Activated T-helper 1 cell treated with anti-CD3 and anti-CD28 coated beads, Interleukin-2, amount 50 U/mL, for 16 hours (primary cell): ENCODE results near the gene OTUD4.
"Not testable (repeated sequence)": the region's sequence is repeated elsewhere in the genome, so short reads cannot be mapped to it uniquely, and the experiment has no call there.

Experiments
- DNase-seq, 2 donors: peaks; one replicate each; pipeline ENCODE4 v3.0.0-alpha.2; 2020; ENCODE audit warnings: low read depth in 1 of 2, low spot score in 1 of 2

OTUD4 gene

DNA sequence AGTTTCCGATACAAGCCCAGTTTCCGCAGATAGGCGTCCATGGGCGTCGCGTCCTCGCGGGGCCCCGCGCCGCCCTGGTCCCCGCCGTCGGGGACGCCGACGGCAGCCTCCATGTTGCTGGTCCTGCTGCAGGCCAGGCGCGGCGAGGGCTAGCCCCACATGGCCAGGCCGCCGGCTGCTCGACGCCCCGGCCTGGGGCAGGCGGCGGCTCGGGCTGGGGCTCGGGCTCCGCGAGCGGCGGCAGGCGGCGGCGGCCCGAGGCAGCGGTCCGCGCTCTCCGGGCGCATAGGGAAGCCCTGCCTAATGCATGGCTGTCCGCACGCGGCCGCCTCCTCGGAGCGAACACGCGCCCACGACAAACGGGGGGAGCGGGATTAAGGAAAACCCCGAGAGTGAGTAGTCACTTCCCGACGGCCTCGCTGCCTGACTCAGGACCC, 510 bp downstream of the OTUD4 start:
- DNase-seq, result peak in 1 of 2 donors; percentile 5

DNA sequence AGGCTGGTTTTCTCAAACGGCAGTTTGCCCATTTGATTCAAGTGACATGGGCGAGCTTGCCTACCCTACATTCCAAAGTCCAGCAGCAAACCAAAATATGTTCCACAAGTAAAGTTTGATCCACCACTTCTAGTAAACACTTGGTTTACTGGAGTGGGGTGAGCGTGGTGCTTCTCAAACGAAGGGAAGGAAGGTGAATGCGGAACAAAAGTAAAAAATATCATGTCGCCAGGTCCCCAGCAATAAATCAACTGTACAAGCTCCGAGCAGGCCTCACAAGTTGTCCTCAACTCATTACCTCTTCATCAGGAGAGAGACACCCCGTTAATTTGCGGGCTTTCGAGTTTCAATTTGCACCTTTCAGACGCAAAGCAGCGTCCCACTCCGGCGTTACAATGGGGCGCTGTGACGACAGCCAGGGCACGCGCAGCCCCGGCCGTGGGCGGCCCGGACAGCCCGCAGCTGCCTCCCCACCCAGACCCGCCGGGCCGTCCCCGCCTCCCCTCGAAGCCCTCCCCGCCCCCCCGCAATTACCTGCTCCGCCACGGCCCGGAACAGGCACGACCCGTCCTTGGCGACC, 1.0 kb downstream of the OTUD4 start:
- DNase-seq, result peak; percentile 42 to 66

DNA sequence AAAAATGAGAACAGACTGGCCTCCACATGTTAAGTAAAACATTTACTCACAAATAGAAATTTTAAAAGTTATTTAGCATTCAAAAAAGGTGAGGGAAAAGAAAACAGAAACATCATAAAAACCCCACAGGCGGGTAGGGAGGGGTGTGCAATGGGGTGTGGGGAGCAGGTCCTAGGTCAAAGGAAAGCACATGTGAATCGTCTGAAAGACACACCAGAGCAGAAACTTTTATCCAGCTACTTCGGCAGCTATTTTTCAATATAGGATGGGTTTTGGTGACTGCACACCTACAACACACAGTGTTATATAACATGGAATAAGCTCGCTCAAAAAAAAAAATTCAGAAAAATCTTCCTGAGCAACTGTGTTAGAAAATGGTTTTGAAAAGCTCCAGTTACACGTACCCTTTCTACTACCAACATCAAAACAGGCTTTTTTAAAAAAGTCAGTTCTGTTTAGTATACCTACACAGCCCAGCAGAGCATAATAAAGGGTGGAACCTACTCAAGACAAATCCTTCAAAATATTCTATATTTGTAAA, 1.6 kb downstream of the OTUD4 start:
- DNase-seq, result no peak

DNA sequence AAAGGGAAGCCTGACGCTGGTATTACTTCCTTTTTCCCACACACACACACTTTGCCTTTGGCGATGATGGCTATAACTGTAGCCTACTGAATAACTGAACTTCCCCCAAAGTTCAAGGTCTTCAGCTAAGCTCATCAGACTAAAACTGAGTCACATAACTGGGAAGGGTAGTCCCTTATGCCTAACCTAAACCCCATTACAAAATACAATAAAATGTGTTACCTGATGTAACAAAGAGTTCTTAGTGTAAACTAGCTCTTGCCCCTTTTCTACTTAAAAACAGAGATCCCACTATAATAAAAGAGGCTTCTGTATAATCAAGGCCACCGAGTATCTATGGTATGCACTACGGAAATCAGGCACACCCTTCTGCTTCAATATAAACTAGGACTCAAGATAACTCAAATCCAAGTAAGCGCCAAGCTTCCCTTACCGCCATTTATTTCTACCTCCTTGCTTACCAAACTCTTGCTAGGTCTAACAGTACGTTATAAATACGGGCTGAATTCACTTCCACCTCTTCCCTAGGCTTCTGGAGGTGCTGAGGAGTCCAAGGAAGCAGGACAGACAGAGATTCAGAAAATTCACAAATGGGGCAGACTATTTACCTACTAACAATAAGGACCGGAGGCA, 2.4 kb downstream of the OTUD4 start:
- no peak for DNase-seq

DNA sequence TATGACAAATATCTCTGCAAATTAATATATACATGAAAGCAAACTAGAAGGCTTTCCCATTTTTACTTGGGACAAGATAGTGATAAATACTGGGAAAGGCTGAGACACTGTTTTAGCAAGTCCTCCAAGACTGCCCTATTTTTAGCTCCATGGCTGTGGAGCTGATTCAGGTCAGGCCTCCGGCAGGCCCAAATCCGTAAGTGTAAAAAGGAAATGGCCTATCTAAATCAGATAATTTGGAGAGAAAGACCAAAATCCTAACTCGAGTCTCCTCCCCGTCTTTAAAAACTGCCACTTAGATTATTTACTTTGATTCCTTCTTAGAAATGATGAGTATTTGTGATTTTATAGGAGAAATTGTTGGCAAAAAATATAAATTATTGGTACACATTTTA, 2.9 kb downstream of the OTUD4 start:
- no peak for DNase-seq

DNA sequence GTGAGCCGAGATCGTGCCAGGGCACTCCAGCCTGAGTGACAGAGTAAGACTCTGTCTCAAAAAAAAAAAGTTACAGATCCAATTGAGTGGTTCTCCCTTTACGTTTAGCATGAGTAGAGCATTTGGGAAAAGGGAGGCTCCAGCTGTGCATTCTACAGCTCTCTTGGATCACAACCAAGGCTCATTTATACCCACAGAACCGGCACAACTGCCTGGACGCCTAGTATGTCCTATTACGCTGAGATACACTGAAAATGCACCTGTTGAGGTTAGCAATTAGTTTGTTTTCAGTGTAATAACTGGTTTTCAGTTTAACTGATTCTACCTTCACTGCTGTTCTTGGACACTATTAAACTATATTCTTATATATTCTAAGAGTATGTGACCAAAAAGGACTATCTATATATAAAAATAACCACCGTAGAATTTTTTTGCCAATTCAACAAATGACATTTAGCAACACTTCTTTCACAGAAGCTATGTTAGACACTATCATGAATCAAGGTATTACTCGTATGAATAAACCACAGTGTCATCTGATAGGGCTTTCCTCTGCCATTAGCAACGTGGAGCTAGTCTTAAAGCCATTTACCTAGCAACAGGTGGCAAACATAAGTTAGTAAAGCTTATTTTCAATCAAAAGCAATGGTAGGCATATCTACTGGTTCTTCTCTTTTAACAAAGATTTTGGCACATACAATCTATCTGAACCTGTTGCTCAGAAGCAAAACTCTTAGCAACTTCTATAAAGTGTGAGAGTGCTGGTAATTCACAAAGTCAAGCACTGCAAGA, 3.6 kb downstream of the OTUD4 start:
- no peak for DNase-seq

DNA sequence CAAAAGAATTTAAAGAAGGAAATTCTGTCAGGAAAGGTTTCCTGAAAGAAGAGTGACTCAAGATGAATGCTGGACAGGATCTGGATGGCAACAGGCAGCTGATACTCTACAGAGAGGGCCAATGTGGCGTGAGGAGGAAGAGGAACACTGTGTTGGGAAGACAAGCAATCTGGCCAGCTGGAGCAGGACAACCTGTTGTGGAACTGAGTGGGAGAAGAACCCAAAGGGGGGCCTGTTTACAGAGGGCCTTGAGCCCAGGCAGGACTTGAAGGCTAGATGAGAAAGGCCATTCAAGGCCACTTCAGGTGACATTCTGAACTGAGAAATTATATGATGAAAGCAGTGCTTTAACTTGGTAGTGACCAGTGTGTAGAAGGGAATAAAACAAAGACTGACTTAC, 8.5 kb downstream of the OTUD4 start:
- no peak for DNase-seq

DNA sequence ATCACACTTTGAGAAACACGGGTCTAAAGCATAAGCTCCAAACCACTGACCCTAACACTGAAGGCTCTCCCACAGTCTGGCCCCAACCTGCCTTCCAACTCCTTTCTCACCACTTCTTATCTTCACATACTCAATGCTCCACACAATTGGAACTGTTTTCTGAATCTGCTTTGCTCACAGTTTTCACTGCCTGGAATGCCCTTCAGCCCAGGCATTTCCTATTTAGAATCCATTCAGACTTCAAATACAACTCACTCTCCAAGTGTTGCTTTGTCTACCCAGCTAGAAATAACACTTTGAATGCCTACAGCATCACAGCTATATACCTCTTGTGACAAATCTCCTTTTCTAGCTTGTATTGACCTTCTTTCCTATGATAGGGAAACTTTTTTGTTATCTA, 10.2 kb downstream of the OTUD4 start:
- no peak for DNase-seq

DNA sequence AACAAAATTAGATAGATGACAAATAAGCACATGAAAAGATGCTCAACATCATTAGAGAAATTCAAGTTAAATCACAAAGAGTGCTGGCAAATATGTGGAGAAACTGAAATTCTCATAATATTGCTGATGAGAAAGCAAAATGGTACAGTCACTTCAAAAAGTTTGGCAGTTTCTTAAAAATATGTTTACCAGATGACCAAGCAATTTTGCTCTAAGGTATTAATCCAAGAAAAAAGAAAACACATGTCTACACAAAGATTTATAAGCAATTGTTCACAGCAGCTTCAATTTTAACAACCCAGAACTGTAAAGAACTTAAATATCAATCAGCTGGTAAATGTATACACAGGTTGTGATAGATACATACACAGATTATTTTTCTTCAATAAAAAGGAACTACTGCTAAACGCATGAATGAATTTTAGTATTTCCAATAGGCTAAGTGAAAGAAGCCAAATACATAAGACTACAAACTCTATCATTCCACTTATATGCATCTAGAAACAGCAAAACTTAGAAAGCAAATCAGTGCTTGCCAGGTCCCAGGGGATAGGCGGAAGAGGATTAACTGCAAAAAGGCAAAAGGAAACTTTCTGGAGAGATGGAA, 11.7 kb downstream of the OTUD4 start:
- DNase-seq, result no peak

DNA sequence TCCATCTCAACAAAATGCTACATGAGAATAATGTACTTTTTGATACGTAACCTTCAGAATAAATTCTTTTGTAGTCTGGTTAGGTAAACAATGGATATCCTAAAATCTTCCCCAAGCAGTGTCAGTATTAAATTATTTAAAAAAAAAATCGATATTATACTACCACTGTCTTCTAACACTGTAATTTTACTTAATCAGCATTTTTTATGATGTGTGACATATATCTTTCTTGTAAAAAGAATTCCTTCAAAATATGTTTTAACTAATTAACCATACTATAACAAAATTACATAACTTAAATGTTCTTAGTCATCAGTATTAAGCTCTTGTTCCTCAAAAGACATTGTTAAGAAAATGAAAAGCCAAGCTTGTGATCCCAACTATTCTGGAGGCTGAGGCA, 12.5 kb downstream of the OTUD4 start:
- DNase-seq, result no peak

DNA sequence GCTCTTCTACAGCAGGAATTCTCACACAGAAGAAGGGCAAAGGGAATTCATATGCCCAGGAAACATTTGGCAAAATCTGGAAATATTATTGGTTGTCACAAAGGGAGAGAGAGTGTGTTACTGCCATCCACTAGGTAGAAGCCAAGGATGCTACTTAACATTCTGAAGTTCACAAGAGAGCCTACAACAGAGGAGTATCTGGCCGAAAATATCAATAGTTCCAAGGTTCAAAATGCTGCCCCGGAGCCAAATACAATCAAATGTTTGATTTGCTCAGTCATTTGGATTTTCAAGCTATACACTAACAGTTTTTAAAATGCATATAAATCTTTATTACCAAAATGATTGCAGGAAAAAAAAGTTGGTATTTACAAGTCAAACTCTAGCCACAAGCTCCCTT, 18.8 kb downstream of the OTUD4 start:
- no peak for DNase-seq

DNA sequence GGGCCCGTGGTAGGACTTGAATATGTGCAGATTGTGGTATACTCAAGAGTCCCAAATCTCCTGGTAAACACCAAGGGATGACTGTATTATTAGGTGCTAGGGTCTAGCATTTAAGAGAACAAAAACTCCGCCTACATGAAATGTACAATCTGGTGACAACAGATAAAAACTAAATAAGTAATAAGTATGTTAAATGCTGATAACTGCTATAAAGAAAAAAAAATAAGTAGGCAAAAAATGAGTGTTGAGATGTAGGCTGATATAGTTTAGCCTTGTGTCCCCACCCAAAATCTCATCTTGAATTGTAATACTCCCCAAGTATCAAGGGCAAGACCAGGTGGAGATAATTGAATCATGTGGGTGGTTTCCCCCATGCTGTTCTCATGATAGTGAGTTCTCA, 23.4 kb downstream of the OTUD4 start:
- no peak for DNase-seq

DNA sequence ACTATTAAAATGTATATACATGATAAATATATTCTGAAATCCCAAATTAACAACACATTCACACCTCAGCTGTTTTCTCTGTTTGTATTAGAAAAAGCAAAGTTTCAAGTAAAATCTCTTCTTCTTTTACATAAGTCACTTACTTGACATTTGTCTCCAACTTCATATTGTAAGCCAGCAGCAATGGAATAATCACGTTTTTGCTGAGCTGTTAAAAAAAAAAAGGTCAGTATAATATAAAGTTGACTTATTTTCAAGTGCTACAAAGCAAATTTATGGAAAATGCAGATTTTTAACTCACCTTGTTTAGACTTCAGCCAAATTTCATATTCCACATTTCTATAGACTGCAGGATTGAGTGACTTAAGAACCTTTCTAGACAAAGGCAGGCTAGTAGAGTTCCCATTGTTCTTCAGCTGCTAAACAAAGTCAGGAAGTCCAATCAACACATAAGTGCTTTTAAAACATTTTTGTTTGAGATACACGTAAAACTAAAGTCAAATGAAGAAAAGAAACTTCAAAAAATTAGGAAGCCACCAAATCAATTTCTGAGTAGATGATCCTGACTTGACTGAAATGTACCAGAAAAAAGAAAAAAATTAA, 25.0 kb downstream of the OTUD4 start:
- DNase-seq, result no peak

DNA sequence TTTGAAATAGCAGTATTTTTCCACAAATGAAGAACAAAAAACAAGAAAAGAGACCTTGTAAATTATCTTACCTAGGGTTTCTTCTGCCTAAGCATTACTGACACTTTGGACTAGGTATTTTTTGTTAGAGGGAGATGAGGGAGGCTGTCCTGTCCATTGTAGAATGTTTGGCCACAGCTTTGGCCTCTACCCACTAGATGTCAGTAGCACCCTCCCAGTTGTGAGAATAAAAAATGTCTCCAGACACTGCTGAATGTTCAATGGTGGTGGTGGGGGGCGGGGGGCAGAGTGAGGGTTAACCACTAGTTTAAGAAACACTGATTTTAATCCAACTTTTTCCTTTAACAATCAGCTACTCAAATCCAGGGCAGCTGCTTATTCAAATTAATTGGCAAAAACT, 25.8 kb downstream of the OTUD4 start:
- no peak for DNase-seq

DNA sequence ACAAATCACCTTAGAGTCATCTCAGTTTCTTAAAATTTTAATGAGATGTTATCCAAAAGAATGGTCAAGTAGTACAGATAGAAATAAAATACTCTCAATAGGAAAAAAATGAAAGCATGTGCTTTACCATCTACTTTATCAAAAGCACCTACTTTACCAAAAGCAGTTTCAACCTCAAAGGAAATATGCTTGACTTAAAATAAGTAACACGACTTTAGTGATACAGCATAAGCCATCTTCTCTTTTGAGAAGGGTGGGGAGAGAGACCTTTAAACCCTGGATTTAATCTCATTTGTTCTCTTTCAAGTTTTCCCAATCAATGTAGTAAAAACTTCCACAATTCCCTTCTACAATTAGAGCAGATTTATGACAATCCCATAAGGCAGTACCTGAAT, 26.5 kb downstream of the OTUD4 start:
- no peak for DNase-seq

DNA sequence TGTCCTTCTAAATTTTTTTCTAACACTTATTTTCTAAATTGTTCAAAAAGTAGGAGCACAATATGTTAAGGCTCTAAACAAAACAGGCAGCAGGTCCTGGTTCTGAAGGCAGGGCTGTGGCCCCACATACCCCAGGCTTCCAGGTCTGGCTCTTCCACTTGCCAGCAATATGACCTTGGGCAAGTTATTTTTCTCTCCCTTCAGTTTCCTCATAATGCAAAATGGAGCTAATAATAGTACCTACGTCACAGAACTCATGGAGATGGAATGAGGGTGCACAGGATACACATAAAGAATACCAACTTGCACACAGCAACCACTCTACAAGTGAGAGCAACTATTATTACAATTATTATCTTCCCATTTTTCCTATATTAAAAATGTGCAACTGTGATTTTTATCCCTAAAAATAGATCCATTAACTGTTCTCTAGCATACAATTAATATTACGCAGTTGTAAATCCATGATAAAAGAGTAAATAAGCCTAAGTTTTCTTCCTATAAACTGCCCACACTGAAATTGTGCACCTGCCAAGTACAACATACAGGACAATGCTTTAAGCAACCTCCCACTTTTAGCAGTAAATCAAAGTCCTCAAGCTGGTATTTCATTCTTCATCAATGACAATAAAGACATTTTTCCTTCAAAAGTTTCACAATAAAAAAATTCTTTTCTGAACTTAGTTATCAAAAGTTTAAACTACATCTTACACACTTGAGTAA, 27.0 kb downstream of the OTUD4 start:
- no peak for DNase-seq

DNA sequence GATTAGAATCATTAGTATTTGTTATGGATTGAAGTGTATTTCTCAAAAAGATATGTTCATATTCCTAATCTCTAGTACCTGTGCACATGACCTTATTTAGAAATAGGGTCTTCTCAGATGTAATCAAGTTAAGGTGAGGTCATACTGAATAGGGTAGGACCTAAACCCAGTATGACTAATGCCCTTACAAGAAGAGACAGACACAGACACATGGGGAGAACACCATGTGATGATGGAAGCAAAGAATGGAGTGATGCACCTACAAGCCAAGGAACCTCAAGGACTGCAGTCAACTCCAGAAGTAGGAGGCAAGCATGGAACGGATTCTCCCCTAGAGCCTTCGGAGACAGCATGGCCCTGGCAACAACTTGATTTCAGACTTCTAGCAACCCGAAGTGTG, 31.4 kb downstream of the OTUD4 start:
- no peak for DNase-seq

DNA sequence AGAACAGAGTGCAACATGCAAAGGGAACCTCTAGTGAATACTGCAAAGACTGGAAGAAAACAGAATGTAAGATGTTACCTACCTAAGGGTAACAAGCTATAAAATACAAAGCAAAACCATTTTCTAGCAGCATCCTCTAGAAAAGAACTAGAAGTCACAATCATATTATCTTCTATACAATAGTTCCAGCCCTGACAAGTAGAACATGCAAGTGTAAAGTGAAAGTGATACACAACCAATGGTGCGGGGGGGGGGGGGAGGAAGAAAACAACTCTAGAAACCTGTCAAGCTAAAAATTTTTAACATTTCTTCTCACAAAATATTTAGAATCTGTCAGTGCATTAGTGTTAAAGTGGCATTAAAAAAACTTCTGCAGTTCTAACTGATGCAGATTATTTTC, 44.2 kb downstream of the OTUD4 start:
- DNase-seq, result not testable (repeated sequence)

DNA sequence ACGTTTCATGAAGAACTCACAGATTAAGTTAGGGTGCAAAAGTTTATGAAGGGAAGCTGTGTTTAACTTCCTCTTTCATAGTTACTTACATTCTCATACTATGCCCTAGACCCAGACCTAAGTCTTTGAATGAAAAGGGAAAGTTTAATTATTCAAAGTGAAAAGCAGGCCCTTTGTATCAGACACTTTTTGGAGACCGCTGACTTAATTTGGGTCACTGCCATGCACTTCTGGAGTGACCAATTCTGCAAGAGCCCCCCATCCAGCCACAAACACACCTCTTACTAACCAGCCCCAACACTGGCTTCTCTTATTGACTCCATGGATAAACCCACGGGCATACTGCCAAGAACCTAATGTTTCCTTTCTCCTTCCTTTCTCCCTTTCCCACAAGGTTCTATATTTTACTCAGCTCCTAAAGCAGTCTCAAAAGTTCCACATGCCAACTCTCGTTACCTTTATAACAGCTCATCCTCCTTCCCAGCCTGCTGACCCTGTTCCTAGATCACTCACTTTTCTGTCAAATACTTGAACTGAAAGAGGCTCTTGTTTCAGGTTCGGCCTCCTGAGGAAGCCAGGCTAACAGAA, 47.8 kb downstream of the OTUD4 start:
- DNase-seq, result no peak

DNA sequence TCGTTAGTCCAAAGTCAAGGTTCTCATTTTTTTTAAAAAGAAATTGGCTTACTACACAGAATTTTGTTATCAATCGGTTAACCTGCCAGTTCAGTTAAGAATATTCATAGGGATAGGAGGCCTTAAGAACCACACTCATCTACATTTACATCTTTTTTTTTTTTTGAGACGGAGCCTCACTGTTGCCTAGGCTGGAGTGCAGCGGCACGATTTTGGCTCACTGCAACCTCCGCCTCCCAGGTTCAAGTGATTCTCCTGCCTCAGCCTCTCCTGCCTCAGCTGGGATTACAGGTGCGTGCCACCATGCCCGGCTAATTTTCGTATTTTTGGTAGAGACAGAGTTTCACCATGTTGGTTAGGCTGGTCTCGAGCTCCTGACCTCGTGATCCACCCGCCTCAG, 48.5 kb downstream of the OTUD4 start:
- no peak for DNase-seq
